ENCODE results near the gene KATNIP.

KATNIP gene

DNA sequence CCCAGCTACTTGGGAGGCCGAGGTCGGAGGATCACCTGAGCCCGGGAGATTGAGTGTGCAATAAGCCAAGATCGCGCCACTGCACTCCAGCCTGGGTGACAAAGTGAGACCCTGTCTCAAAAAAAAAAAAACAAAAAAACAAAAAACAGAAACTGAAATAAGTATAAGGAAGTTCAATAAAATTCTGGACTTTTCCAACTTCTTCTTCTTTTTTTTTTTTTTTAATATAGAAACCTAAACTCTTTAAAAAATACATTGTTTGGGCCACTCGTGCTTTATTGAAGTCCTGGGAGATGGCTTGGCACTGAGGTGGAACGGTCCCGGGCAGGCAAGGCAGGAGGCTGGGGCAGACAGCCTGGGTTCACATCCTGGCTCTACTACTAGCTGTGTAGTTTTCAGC lies 36.8 kb downstream of the KATNIP start:
- DNase-seq, result peak; percentile 27

DNA sequence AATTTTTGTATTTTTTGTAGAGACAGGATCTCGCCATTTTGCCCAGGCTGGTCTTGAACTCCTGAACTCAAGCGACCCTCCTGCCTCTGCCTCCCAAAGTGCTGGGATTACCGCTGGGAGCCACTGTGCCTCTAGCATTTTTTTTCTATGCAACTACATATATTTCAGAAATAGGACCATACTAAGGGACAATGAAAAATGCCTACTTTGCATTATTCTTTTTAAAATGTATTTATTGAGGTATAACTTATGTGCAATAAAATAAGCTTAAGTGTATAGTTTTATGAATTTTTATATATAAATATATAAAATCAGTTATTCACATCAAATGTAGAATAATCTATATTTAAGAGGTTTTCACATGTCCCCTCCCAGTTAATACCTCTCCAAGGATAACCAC lies 38.1 kb downstream of the KATNIP start:
- DNase-seq, result no peak

DNA sequence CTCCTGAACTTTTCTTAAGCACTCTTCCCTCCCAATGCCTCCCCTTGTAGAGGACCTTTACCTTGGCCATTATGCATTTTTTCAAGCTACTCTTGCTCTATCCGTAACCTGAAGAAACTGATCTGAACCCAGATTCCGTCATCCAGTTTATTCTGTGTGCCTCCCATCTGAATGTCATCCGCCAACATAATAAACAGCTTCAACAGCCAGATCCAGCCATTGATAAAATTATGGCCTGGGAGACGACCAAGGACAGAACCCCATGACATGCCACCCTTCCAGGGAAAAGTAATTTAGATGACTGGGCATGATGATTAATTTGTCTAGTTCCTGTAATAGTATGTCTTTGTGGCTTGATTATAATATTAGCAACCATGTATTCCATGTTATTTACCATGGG lies 41.9 kb downstream of the KATNIP start:
- no peak for DNase-seq

DNA sequence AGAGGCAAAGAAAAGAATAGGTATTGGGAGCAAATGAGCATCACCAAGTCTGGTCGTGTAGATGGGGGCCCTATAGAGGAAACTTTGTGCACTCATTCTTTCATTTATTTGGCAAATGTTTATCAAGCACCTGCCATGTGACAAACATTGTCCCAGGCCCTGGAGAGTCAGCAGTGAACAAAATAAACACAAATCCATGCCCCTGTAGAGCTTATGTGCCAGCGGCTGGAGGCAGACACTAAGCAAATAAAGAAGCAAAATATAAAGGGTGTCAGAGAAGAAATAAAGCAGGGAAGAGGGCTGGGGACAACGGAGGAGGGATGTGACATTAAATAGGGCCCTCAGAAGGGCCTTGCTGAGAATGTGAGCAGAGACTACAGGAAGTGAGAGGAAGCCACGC lies 45.5 kb downstream of the KATNIP start:
- DNase-seq, result no peak

DNA sequence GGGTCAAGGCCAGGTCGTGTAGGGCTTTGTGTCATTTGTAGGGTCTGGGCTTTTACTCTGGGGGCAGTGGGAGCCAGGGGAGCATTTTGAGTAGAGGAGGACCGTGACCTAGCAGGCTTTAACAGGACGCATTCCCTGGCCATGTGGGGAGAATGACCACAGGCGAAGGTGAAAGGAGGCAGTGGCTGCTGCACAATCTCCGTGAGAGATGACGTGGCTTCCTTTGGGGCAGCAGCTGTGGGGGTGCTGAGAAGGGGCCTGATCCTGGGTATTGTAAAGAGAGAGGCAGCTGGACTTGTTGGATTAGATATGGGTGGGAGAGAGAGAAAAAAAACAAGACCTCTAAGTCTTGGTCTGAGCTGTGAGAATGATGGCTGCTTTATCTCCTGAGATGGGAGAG lies 46.0 kb downstream of the KATNIP start:
- no peak for DNase-seq

DNA sequence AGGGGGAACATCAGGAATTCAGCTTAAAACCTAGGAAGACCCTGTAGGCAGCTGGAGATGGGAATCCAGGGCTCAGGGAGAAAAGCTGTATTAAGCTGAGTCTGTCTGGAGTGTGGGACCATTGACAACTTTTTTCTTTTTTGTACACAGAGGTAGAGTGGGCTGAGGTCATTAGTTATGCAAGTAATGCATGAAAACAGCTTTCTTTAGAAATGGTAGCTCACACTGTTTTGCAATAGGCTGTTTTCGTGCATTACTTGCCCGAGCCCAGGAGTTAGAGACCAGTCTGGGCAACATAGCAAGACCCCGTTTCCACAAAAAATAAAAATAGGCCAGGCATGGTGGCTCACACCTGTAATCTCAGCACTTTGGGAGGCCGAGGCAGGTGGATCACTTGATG lies 46.5 kb downstream of the KATNIP start:
- DNase-seq, result no peak

DNA sequence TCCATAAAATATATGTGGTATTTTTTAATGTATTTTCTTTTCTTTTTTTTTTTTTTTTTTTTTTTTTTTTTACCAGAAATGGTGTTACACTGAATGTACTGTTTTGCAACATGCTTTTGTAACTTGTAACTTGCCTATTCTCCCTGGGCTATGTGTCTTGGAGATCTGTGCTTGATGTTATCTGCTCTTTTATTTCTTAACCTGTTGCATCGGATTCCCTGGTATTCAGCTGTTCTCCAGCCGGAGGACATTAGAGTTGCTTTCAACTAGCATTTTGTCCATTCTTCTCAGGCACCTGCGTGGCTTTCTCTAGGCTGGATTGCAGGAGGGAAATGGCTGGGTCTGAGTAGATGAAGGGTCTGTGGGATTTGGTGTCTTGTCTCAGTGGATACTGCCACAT lies 47.4 kb downstream of the KATNIP start:
- no peak for DNase-seq

DNA sequence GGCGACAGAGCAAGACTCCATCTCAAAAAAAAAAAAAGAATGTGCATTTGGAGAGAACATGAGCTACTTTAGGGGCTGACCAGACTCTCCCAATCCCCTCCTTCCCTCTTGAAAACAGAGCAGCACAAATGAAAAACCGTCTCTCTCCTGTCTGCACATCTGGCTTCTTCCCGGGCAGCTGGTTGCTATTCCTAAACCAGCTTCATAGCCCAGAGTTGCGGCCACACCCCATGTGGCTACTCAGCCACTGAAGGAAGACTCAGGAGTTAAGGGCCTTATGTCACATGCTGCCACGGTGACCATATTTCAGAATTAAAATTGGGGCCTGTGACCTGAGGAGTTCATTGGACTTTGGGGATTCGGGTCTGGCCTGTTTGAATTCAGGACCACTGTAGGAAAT lies 48.3 kb downstream of the KATNIP start:
- no peak for DNase-seq

DNA sequence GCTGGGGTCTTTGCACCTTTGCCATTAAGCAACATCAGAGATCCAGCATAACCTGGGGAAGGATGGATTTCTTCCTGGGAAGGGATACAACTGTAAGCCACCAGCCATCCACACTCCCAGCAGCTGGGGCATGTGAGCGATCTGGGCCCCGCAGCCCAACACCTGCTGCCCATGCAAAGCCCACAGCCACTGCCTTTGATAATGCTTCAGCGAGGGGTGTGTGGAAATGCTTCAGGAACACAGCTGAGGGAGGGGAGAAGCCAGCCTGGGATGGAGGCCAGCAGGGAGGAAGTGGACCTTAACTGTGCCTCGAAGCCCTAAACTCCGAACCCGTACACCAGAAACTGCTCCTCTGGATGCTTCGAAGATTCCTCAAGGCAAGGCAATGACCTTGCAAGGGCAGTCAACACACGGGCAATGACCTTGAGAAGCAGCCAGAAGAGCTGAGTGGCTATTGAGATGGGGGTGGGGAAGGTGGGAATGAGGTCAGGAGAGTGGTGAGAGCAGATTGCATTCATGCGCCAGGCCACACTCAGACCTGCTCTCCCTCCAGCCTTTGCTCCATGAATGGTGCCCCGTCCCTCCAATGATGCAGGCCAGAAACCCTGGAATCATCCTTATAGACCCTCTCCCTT lies 49.1 kb downstream of the KATNIP start:
- no peak for DNase-seq

DNA sequence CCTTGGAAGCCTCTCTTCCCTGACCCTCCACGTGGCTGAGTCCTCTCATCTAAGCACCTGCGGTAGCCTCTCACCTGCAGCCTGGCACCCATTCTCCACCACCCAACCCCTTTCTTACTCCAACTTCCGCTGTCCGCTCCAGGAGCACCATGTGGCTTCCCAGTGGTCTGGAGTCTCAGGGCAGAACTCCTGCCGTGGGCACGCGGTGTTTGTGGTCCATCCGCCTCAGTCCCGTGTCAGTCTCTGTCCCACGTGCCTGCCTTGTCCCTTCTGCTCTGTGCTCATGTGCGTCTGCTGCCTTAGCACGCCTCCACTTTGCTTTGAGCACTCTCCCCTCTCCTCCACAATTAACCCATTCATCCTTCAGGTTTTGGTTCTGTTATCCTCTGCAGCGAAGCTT lies 49.7 kb downstream of the KATNIP start:
- DNase-seq, result no peak

Data from suppressor macrophage treated with lipopolysaccharide for 4 hours (primary cell).